Activated naive CD4-positive, alpha-beta T cell treated with anti-CD3 and anti-CD28 coated beads for 36 hours (primary cell): ENCODE data around the gene CYCS. TPM values are rescaled to one million over a fixed set of nuclear protein-coding genes. Genes with fewer than 3 reads are reported as not detected.
"Not testable (repeated sequence)": the region's sequence is repeated elsewhere in the genome, so short reads cannot be mapped to it uniquely, and the experiment has no call there.

Experiments used
- CTCF ChIA-PET: fragments of 350-600 bp; sonication (Branson Sonifier 250); formaldehyde crosslinking; loops from one replicate; lab custom pipeline; 2021; ENCODE audit warnings: antibody characterized with exemption; lab: Charles Lee
- DNase-seq: peaks from one replicate; pipeline ENCODE4 v3.0.0-alpha.2; 2020
- H3K27ac Mint-ChIP-seq: one replicate; pipeline ENCODE4 v1.8.0; 2021; ENCODE audit warnings: mild to moderate bottlenecking, mixed read lengths
- H3K27me3 Mint-ChIP-seq: one replicate; pipeline ENCODE4 v1.8.0; 2021; ENCODE audit warnings: low read depth, mixed read lengths
- H3K36me3 Mint-ChIP-seq: one replicate; pipeline ENCODE4 v1.8.0; 2021; ENCODE audit warnings: low read depth, mixed read lengths
- H3K4me1 Mint-ChIP-seq: one replicate; pipeline ENCODE4 v1.8.0; 2021; ENCODE audit warnings: low read depth, mixed read lengths
- H3K4me3 Mint-ChIP-seq: one replicate; pipeline ENCODE4 v1.8.0; 2021; ENCODE audit warnings: mild to moderate bottlenecking, moderate library complexity, mixed read lengths
- H3K9me3 Mint-ChIP-seq: one replicate; pipeline ENCODE4 v1.8.0; 2021; ENCODE audit warnings: mixed read lengths
- intact Hi-C: fragments of 100-400 bp; cut with micrococcal nuclease; formaldehyde crosslinking; loops from one replicate; pipeline ENCODE4 v1.15.1; 2023
- total RNA-seq, 2 experiments: library from RNA; stranded (reverse); gene quantifications; one replicate each; pipeline ENCODE4 v1.2.3, GENCODE V29; 2021

The CYCS gene
- total RNA-seq = 100 to 1,000 TPM; 213 to 224 TPM

- CTCF ChIA-PET = interaction anchor here (0.6 to 2.4 kb wide), 7 partner anchors 8 to 313 kb away, joined by 3 to 8 read pairs (median 3); no protein-coding TSS in a partner anchor
- intact Hi-C loops = loop anchor here (1.0 to 10.0 kb wide), 15 partner anchors 8 to 1943 kb away; partner anchors contain the start of genes CBX3, HNRNPA2B1, NUP42 and OSBPL3
- peak within 1 kb of the TSS; percentile 98 for H3K27ac Mint-ChIP-seq
- H3K36me3 Mint-ChIP-seq = peaks cover 38% of the 10 kb centered on the region
- peaks cover 31% of the 10 kb centered on the region for H3K4me1 Mint-ChIP-seq
- no peaks in the 10 kb centered on the region for H3K27me3 Mint-ChIP-seq
- peak; percentile 100 for DNase-seq
- no peaks in the 10 kb centered on the region for H3K9me3 Mint-ChIP-seq
- peak within 1 kb of the TSS; percentile 93 for H3K4me3 Mint-ChIP-seq
These were observed at the start of gene CYCS for GRCh38 chr7:25125137-25125946. Gene CYCS (minus strand): TSS chr7:25125260. CDS start chr7:25124119, 1,141 bp downstream.

- H3K9me3 Mint-ChIP-seq = no peaks in the 10 kb centered on the region
- H3K27me3 Mint-ChIP-seq = no peaks in the 10 kb centered on the region
- H3K36me3 Mint-ChIP-seq = peaks cover 3% of the 10 kb centered on the region
- intact Hi-C loops = no loop called here
- H3K4me3 Mint-ChIP-seq = no peak overlapping the region
- H3K4me1 Mint-ChIP-seq = no peaks in the 10 kb centered on the region
- CTCF ChIA-PET = no interaction called here
- no peak for DNase-seq
- H3K27ac Mint-ChIP-seq = no peak overlapping the region
These were observed 48.1 kb upstream of the CYCS start for GRCh38 chr7:25173184-25173583.

GRCh38 chr7:25171516-25171915 is 46.5 kb upstream of the CYCS start:
- Mint-ChIP-seq H3K9me3 (no peaks in the 10 kb centered on the region), H3K27ac (no peak overlapping the region), H3K27me3 (no peaks in the 10 kb centered on the region), H3K4me3 (no peak overlapping the region), H3K36me3 (no peaks in the 10 kb centered on the region), H3K4me1 (no peaks in the 10 kb centered on the region)
- no peak for DNase-seq
- intact Hi-C loops = no loop called here
- CTCF ChIA-PET = interaction anchor here (0.5 to 2.0 kb wide), 4 partner anchors 10 to 82 kb away, joined by 3 to 5 read pairs (median 4); no protein-coding TSS in a partner anchor

- no peaks in the 10 kb centered on the region for H3K36me3 Mint-ChIP-seq
- CTCF ChIA-PET = interaction anchor here (0.5 to 2.0 kb wide), 5 partner anchors 10 to 82 kb away, joined by 3 to 5 read pairs (median 5); no protein-coding TSS in a partner anchor
- H3K27ac Mint-ChIP-seq = no peak overlapping the region
- no peaks in the 10 kb centered on the region for H3K27me3 Mint-ChIP-seq
- intact Hi-C loops = no loop called here
- no peak overlapping the region for H3K4me3 Mint-ChIP-seq
- no peaks in the 10 kb centered on the region for H3K4me1 Mint-ChIP-seq
- no peaks in the 10 kb centered on the region for H3K9me3 Mint-ChIP-seq
- no peak for DNase-seq
These were observed 46.0 kb upstream of the CYCS start for GRCh38 chr7:25171071-25171470.

- Mint-ChIP-seq H3K27ac (no peak overlapping the region), H3K27me3 (no peaks in the 10 kb centered on the region), H3K9me3 (no peaks in the 10 kb centered on the region), H3K4me1 (no peaks in the 10 kb centered on the region), H3K36me3 (no peaks in the 10 kb centered on the region), H3K4me3 (no peak overlapping the region)
- DNase-seq = no peak
- CTCF ChIA-PET = no interaction called here
- intact Hi-C loops = no loop called here
These were observed 44.6 kb upstream of the CYCS start for GRCh38 chr7:25169683-25170082.

GRCh38 chr7:25168145-25168544 is 43.1 kb upstream of the CYCS start:
- no peaks in the 10 kb centered on the region for H3K27me3 Mint-ChIP-seq
- no peaks in the 10 kb centered on the region for H3K4me1 Mint-ChIP-seq
- no peaks in the 10 kb centered on the region for H3K9me3 Mint-ChIP-seq
- no peaks in the 10 kb centered on the region for H3K36me3 Mint-ChIP-seq
- DNase-seq = no peak
- intact Hi-C loops = no loop called here
- no peak overlapping the region for H3K4me3 Mint-ChIP-seq
- no peak overlapping the region for H3K27ac Mint-ChIP-seq
- CTCF ChIA-PET = no interaction called here

- Mint-ChIP-seq H3K9me3 (no peaks in the 10 kb centered on the region), H3K4me1 (no peaks in the 10 kb centered on the region), H3K27ac (no peak overlapping the region), H3K4me3 (no peak overlapping the region), H3K27me3 (no peaks in the 10 kb centered on the region), H3K36me3 (no peaks in the 10 kb centered on the region)
- intact Hi-C loops = no loop called here
- no peak for DNase-seq
- CTCF ChIA-PET = interaction anchor here (0.7 kb wide), 1 partner anchor 1738 kb away, joined by 4 read pairs; no protein-coding TSS in a partner anchor
These were observed 42.3 kb upstream of the CYCS start for GRCh38 chr7:25167262-25167843.

GRCh38 chr7:25159983-25160596 is 35.0 kb upstream of the CYCS start:
- H3K4me3 Mint-ChIP-seq, H3K4me1 Mint-ChIP-seq, H3K27me3 Mint-ChIP-seq, H3K9me3 Mint-ChIP-seq, DNase-seq, H3K27ac Mint-ChIP-seq, H3K36me3 Mint-ChIP-seq: not testable (repeated sequence)
- CTCF ChIA-PET = interaction anchor here (0.6 to 2.8 kb wide), 14 partner anchors 10 to 1252 kb away, joined by 3 to 11 read pairs (median 4); a partner anchor contains a TSS
- intact Hi-C loops = loop anchor here (1.0 to 2.0 kb wide), 3 partner anchors 35 to 347 kb away; partner anchors contain the start of gene CYCS

- H3K27me3 Mint-ChIP-seq = no peaks in the 10 kb centered on the region
- CTCF ChIA-PET = interaction anchor here (0.7 to 2.4 kb wide), 4 partner anchors 9 to 947 kb away, joined by 3 to 11 read pairs (median 4); no protein-coding TSS in a partner anchor
- DNase-seq = no peak
- no peaks in the 10 kb centered on the region for H3K9me3 Mint-ChIP-seq
- H3K27ac Mint-ChIP-seq = no peak overlapping the region
- no peaks in the 10 kb centered on the region for H3K4me1 Mint-ChIP-seq
- no peak overlapping the region for H3K4me3 Mint-ChIP-seq
- intact Hi-C loops = no loop called here
- H3K36me3 Mint-ChIP-seq = peaks cover 10% of the 10 kb centered on the region
These were observed 33.9 kb upstream of the CYCS start for GRCh38 chr7:25158966-25159365.

GRCh38 chr7:25151773-25152172 is 26.7 kb upstream of the CYCS start:
- intact Hi-C loops = loop anchor here (1.0 to 2.0 kb wide), 2 partner anchors 26 to 29 kb away; partner anchors contain the start of gene CYCS
- no peak overlapping the region for H3K27ac Mint-ChIP-seq
- no peaks in the 10 kb centered on the region for H3K27me3 Mint-ChIP-seq
- H3K9me3 Mint-ChIP-seq = no peaks in the 10 kb centered on the region
- CTCF ChIA-PET = interaction anchor here (0.8 to 1.3 kb wide), 2 partner anchors 58 to 339 kb away, joined by 3 to 4 read pairs; no protein-coding TSS in a partner anchor
- DNase-seq = no peak
- peaks cover 18% of the 10 kb centered on the region for H3K4me1 Mint-ChIP-seq
- H3K4me3 Mint-ChIP-seq = no peak overlapping the region
- peaks cover 19% of the 10 kb centered on the region for H3K36me3 Mint-ChIP-seq

- H3K4me3 Mint-ChIP-seq = no peak overlapping the region
- CTCF ChIA-PET = interaction anchor here (0.7 to 2.2 kb wide), 4 partner anchors 10 to 194 kb away, joined by 3 to 11 read pairs (median 6); no protein-coding TSS in a partner anchor
- intact Hi-C loops = loop anchor here (2.0 kb wide), 1 partner anchor 31 kb away; a partner anchor contains a TSS
- H3K4me1 Mint-ChIP-seq = peaks cover 18% of the 10 kb centered on the region
- no peak overlapping the region for H3K27ac Mint-ChIP-seq
- H3K27me3 Mint-ChIP-seq = no peaks in the 10 kb centered on the region
- H3K36me3 Mint-ChIP-seq = peaks cover 18% of the 10 kb centered on the region
- no peak for DNase-seq
- no peaks in the 10 kb centered on the region for H3K9me3 Mint-ChIP-seq
These were observed 24.8 kb upstream of the CYCS start for GRCh38 chr7:25149836-25150235.
